ENCODE measurements around the gene LCE3A.
"Not testable (repeated sequence)": the region's sequence is repeated elsewhere in the genome, so short reads cannot be mapped to it uniquely, and the experiment has no call there.

DNA sequence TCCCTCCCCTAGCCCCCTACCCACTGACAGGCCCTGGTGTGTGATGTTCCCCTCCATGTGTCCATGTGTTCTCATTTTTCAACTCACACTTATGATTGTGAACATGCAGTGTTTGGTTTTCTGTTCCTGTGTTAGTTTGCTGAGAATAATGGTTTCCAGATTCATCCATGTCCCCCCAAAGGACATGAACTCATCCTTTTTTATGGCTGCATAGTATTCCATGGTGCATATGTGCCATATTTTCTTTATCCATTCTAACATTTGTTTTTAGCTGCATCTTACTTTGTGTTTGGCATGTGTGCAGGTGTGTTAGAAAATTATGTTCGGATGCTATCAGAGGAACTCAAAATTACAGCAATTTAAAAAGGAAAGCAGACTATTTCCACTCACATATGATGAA lies 43.3 kb upstream of the LCE3A start:
- TF ChIP-seq, protein P1, sequence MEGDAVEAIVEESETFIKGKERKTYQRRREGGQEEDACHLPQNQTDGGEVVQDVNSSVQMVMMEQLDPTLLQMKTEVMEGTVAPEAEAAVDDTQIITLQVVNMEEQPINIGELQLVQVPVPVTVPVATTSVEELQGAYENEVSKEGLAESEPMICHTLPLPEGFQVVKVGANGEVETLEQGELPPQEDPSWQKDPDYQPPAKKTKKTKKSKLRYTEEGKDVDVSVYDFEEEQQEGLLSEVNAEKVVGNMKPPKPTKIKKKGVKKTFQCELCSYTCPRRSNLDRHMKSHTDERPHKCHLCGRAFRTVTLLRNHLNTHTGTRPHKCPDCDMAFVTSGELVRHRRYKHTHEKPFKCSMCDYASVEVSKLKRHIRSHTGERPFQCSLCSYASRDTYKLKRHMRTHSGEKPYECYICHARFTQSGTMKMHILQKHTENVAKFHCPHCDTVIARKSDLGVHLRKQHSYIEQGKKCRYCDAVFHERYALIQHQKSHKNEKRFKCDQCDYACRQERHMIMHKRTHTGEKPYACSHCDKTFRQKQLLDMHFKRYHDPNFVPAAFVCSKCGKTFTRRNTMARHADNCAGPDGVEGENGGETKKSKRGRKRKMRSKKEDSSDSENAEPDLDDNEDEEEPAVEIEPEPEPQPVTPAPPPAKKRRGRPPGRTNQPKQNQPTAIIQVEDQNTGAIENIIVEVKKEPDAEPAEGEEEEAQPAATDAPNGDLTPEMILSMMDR (optimal IDR thresholded peaks at IDR 0.05 in 1 of 3, IDR thresholded peaks at IDR 0.05 in 1 of 3, conservative IDR thresholded peaks at IDR 0.05 in 1 of 3; ENCODE audit: extremely low read depth in 1 of 3, insufficient read depth in 2 of 3, low read length in 3 of 3): not testable (repeated sequence)
- TF ChIP-seq EZH2 (IDR thresholded peaks at IDR 0.05; ENCODE audit: low read length): not testable (repeated sequence)

Data from keratinocyte (primary cell).